Measurements from ENCODE around the gene CCDC88C.
A peak's percentile ranks its signal among the peaks of the same experiment; 100 is the strongest.

The CCDC88C gene

GRCh38 chr14:91352053-91352452 lies 65.6 kb downstream of the CCDC88C start:
- H2AFZ ChIP-seq (ENCODE audit: low read depth, low read length), result no peak overlapping the region
- H3K4me1 ChIP-seq (ENCODE audit: insufficient read depth, low read length), result peaks cover 33% of the 10 kb centered on the region
- H3K9ac ChIP-seq (ENCODE audit: low read depth, low read length), result peak overlapping the region; percentile 52
- TF ChIP-seq CTCF (IDR thresholded peaks at IDR 0.05; ENCODE audit: borderline replicate concordance, extremely low read depth, low read length, poor library complexity, severe bottlenecking) (no peak), EZH2 (IDR thresholded peaks at IDR 0.05; ENCODE audit: borderline replicate concordance, low read depth, low read length, severe bottlenecking) (no peak)
- H3K27me3 ChIP-seq (ENCODE audit: insufficient read depth, low read length, poor library complexity), result no peaks in the 10 kb centered on the region
- peak overlapping the region; percentile 75 for H3K27ac ChIP-seq (ENCODE audit: low read length)
- H3K4me3 ChIP-seq (ENCODE audit: low read depth in 1 of 2, low read length in 2 of 2), result peak overlapping the region in 1 of 2 experiments; percentile 59; a peak in 2 of 4 replicates
- H3K36me3 ChIP-seq (ENCODE audit: insufficient read depth, low read length), result peaks cover 35% of the 10 kb centered on the region
- H3K79me2 ChIP-seq (ENCODE audit: insufficient read depth, low read length), result peaks cover 80% of the 10 kb centered on the region
- no peak for ATAC-seq (ENCODE audit: insufficient read depth, low read depth)
- peaks cover 72% of the 10 kb centered on the region for H4K20me1 ChIP-seq (ENCODE audit: insufficient read depth, low read length)
- DNase-seq, result no peak
- peak overlapping the region; percentile 70 for H3K4me2 ChIP-seq (ENCODE audit: insufficient read depth, low read length)
- no peaks in the 10 kb centered on the region for H3K9me3 ChIP-seq (ENCODE audit: insufficient read depth, low read length, severe bottlenecking)

- Histone ChIP-seq H3K4me1 (ENCODE audit: insufficient read depth, low read length) (peaks cover 33% of the 10 kb centered on the region), H3K79me2 (ENCODE audit: insufficient read depth, low read length) (peaks cover 80% of the 10 kb centered on the region), H3K4me2 (ENCODE audit: insufficient read depth, low read length) (peak overlapping the region; percentile 70)
These were observed 66.1 kb downstream of the CCDC88C start for GRCh38 chr14:91351512-91351862.

GRCh38 chr14:91350813-91351511 lies 66.7 kb downstream of the CCDC88C start:
- peak overlapping the region; percentile 70 for H3K4me2 ChIP-seq (ENCODE audit: insufficient read depth, low read length)
- H3K36me3 ChIP-seq (ENCODE audit: insufficient read depth, low read length), result peaks cover 25% of the 10 kb centered on the region
- peaks cover 66% of the 10 kb centered on the region for H4K20me1 ChIP-seq (ENCODE audit: insufficient read depth, low read length)
- H3K27ac ChIP-seq (ENCODE audit: low read length), result peak overlapping the region; percentile 75
- H3K4me3 ChIP-seq (ENCODE audit: low read depth in 1 of 2, low read length in 2 of 2), result peak overlapping the region; percentile 14 to 59; a peak in 3 of 4 replicates
- DNase-seq (peak; percentile 82), ATAC-seq (ENCODE audit: insufficient read depth, low read depth) (peak; percentile 91)
- peaks cover 33% of the 10 kb centered on the region for H3K4me1 ChIP-seq (ENCODE audit: insufficient read depth, low read length)
- peak overlapping the region; percentile 33 for H2AFZ ChIP-seq (ENCODE audit: low read depth, low read length)
- H3K79me2 ChIP-seq (ENCODE audit: insufficient read depth, low read length), result peaks cover 81% of the 10 kb centered on the region
- TF ChIP-seq EZH2 (IDR thresholded peaks at IDR 0.05; ENCODE audit: borderline replicate concordance, low read depth, low read length, severe bottlenecking) (no peak), CTCF (IDR thresholded peaks at IDR 0.05; ENCODE audit: borderline replicate concordance, extremely low read depth, low read length, poor library complexity, severe bottlenecking) (no peak)
- H3K9ac ChIP-seq (ENCODE audit: low read depth, low read length), result peak overlapping the region; percentile 52
- no peaks in the 10 kb centered on the region for H3K27me3 ChIP-seq (ENCODE audit: insufficient read depth, low read length, poor library complexity)
- no peaks in the 10 kb centered on the region for H3K9me3 ChIP-seq (ENCODE audit: insufficient read depth, low read length, severe bottlenecking)

More at GRCh38 chr14:91351512-91351862, 66.1 kb downstream of the CCDC88C start:
- DNase-seq (no peak), ATAC-seq (ENCODE audit: insufficient read depth, low read depth) (no peak)
- Histone ChIP-seq H3K27me3 (ENCODE audit: insufficient read depth, low read length, poor library complexity) (no peaks in the 10 kb centered on the region), H3K9me3 (ENCODE audit: insufficient read depth, low read length, severe bottlenecking) (no peaks in the 10 kb centered on the region), H2AFZ (ENCODE audit: low read depth, low read length) (0 out of 2 replicates have a peak overlapping the region, but pooled peaks have one; percentile 33), H3K9ac (ENCODE audit: low read depth, low read length) (peak overlapping the region; percentile 52), H3K4me3 (ENCODE audit: low read depth in 1 of 2, low read length in 2 of 2) (peak overlapping the region; percentile 14 to 59; a peak in 3 of 4 replicates), H3K36me3 (ENCODE audit: insufficient read depth, low read length) (peaks cover 30% of the 10 kb centered on the region), H3K27ac (ENCODE audit: low read length) (peak overlapping the region; percentile 75), H4K20me1 (ENCODE audit: insufficient read depth, low read length) (peaks cover 71% of the 10 kb centered on the region)
- TF ChIP-seq EZH2 (IDR thresholded peaks at IDR 0.05; ENCODE audit: borderline replicate concordance, low read depth, low read length, severe bottlenecking), result no peak
- TF ChIP-seq CTCF (IDR thresholded peaks at IDR 0.05; ENCODE audit: borderline replicate concordance, extremely low read depth, low read length, poor library complexity, severe bottlenecking), result no peak

Measured in DND-41 (cell line).